ENCODE measurements around the gene POLR2F. TPM values are rescaled to one million over a fixed set of nuclear protein-coding genes. Genes with fewer than 3 reads are reported as not detected.

Gene POLR2F
- total RNA-seq, 1 experiment from 2014 or later: 116 TPM

GRCh38 chr22:37916311-37916710 is 37.2 kb upstream of the POLR2F start:
- Histone ChIP-seq H3K9me3 (no peaks in the 10 kb centered on the region), H3K27me3 (replicated peaks; ENCODE audit: control insufficient read depth, insufficient read depth, low read length) (no peaks in the 10 kb centered on the region), H3K4me1 (no peaks in the 10 kb centered on the region), H3K36me3 (ENCODE audit: control insufficient read depth, insufficient read depth, low read length) (peaks cover 3% of the 10 kb centered on the region), H3K4me3 (ENCODE audit: low read depth, low read length) (no peak overlapping the region)
- no peaks in the 10 kb centered on the region for H3K9me3 Mint-ChIP-seq (ENCODE audit: unreplicated experiment)
- no peak overlapping the region for H3K4me3 Mint-ChIP-seq (ENCODE audit: unreplicated experiment)
- intact Hi-C loops (cut with micrococcal nuclease; ENCODE audit: unreplicated experiment): no loop called here
- H3K4me1 Mint-ChIP-seq (ENCODE audit: low read depth, unreplicated experiment): no peaks in the 10 kb centered on the region
- no peak for DNase-seq
- CTCF ChIA-PET: no interaction called here
- TF ChIP-seq CTCF (IDR thresholded peaks at IDR 0.05; ENCODE audit: insufficient read depth in 1 of 2, low read depth in 1 of 2, low read length in 1 of 2, severe bottlenecking in 1 of 2, unreplicated experiment in 1 of 2): no peak
- no peaks in the 10 kb centered on the region for H3K27me3 Mint-ChIP-seq (ENCODE audit: insufficient read depth, unreplicated experiment)
- peaks cover 46% of the 10 kb centered on the region for H3K36me3 Mint-ChIP-seq (ENCODE audit: insufficient read depth, unreplicated experiment)
- BruUV-seq (replicated peaks): no TSS peak
- POLR2A ChIA-PET: no interaction called here
- H3K27ac Mint-ChIP-seq (ENCODE audit: unreplicated experiment): no peak overlapping the region

GRCh38 chr22:37917874-37918548 is 35.5 kb upstream of the POLR2F start:
- H3K27me3 Mint-ChIP-seq (ENCODE audit: insufficient read depth, unreplicated experiment): no peaks in the 10 kb centered on the region
- CTCF ChIA-PET: no interaction called here
- Histone ChIP-seq H3K27me3 (replicated peaks; ENCODE audit: control insufficient read depth, insufficient read depth, low read length) (no peaks in the 10 kb centered on the region), H3K4me3 (ENCODE audit: low read depth, low read length) (no peak overlapping the region), H3K4me1 (no peaks in the 10 kb centered on the region), H3K9me3 (no peaks in the 10 kb centered on the region), H3K36me3 (ENCODE audit: control insufficient read depth, insufficient read depth, low read length) (peaks cover 3% of the 10 kb centered on the region)
- peaks cover 47% of the 10 kb centered on the region for H3K36me3 Mint-ChIP-seq (ENCODE audit: insufficient read depth, unreplicated experiment)
- H3K4me3 Mint-ChIP-seq (ENCODE audit: unreplicated experiment): no peak overlapping the region
- H3K27ac Mint-ChIP-seq (ENCODE audit: unreplicated experiment): no peak overlapping the region
- DNase-seq: no peak
- H3K4me1 Mint-ChIP-seq (ENCODE audit: low read depth, unreplicated experiment): no peaks in the 10 kb centered on the region
- H3K9me3 Mint-ChIP-seq (ENCODE audit: unreplicated experiment): no peaks in the 10 kb centered on the region
- BruUV-seq (replicated peaks): no TSS peak
- intact Hi-C loops (cut with micrococcal nuclease; ENCODE audit: unreplicated experiment): no loop called here
- POLR2A ChIA-PET: no interaction called here
- no peak for TF ChIP-seq CTCF (IDR thresholded peaks at IDR 0.05; ENCODE audit: insufficient read depth in 1 of 2, low read depth in 1 of 2, low read length in 1 of 2, severe bottlenecking in 1 of 2, unreplicated experiment in 1 of 2)

- no peaks in the 10 kb centered on the region for H3K4me1 ChIP-seq
- no peaks in the 10 kb centered on the region for H3K9me3 ChIP-seq
- BruUV-seq (replicated peaks): no TSS peak
- intact Hi-C loops (cut with micrococcal nuclease; ENCODE audit: unreplicated experiment): no loop called here
- POLR2A ChIA-PET: no interaction called here
- DNase-seq: no peak
- H3K36me3 ChIP-seq (ENCODE audit: control insufficient read depth, insufficient read depth, low read length): peaks cover 3% of the 10 kb centered on the region
- H3K4me1 Mint-ChIP-seq (ENCODE audit: low read depth, unreplicated experiment): no peaks in the 10 kb centered on the region
- H3K27me3 ChIP-seq (replicated peaks; ENCODE audit: control insufficient read depth, insufficient read depth, low read length): no peaks in the 10 kb centered on the region
- CTCF ChIA-PET: no interaction called here
- H3K36me3 Mint-ChIP-seq (ENCODE audit: insufficient read depth, unreplicated experiment): peaks cover 48% of the 10 kb centered on the region
- H3K4me3 Mint-ChIP-seq (ENCODE audit: unreplicated experiment): no peak overlapping the region
- no peaks in the 10 kb centered on the region for H3K9me3 Mint-ChIP-seq (ENCODE audit: unreplicated experiment)
- no peak overlapping the region for H3K4me3 ChIP-seq (ENCODE audit: low read depth, low read length)
- no peaks in the 10 kb centered on the region for H3K27me3 Mint-ChIP-seq (ENCODE audit: insufficient read depth, unreplicated experiment)
- no peak overlapping the region for H3K27ac Mint-ChIP-seq (ENCODE audit: unreplicated experiment)
- no peak for TF ChIP-seq CTCF (IDR thresholded peaks at IDR 0.05; ENCODE audit: insufficient read depth in 1 of 2, low read depth in 1 of 2, low read length in 1 of 2, severe bottlenecking in 1 of 2, unreplicated experiment in 1 of 2)
Observed at GRCh38 chr22:37918580-37919270, 34.8 kb upstream of the POLR2F start.

All from Caco-2 (cell line).